Ishikawa (cell line): ENCODE results near the gene PIM2.
A peak's percentile ranks its signal among the peaks of the same experiment; 100 is the strongest.

Experiments
- CEBPB ChIP-seq: IDR thresholded peaks from 2 replicates; pipeline ENCODE4 v1.6.1; 2012
- CREB1 ChIP-seq: IDR thresholded peaks from 2 replicates; pipeline ENCODE4 v1.6.1; 2012; ENCODE audit warnings: low read depth
- EGR1 ChIP-seq: IDR thresholded peaks from 2 replicates; pipeline ENCODE4 v1.6.1; 2012
- EP300 ChIP-seq: IDR thresholded peaks from 2 replicates; pipeline ENCODE4 v1.6.1; 2012; ENCODE audit warnings: borderline replicate concordance
- FOXM1 ChIP-seq: IDR thresholded peaks from 2 replicates; pipeline ENCODE4 v1.6.1; 2012; ENCODE audit warnings: low read depth, borderline replicate concordance
- NFIC ChIP-seq: IDR thresholded peaks from 2 replicates; pipeline ENCODE4 v1.6.1; 2012
- RAD21 ChIP-seq: IDR thresholded peaks from 2 replicates; pipeline ENCODE4 v1.6.1; 2012; ENCODE audit warnings: low read depth
- TAF1 ChIP-seq: IDR thresholded peaks from 2 replicates; pipeline ENCODE4 v1.6.1; 2012; ENCODE audit warnings: low read depth, mild to moderate bottlenecking
- TCF12 ChIP-seq: IDR thresholded peaks from 2 replicates; pipeline ENCODE4 v1.6.1; 2012; ENCODE audit warnings: low read depth
- TEAD4 ChIP-seq: IDR thresholded peaks from 2 replicates; pipeline ENCODE4 v1.6.1; 2012
- USF1 ChIP-seq: IDR thresholded peaks from 2 replicates; pipeline ENCODE4 v1.6.1; 2012
- YY1 ChIP-seq: IDR thresholded peaks from 2 replicates; pipeline ENCODE4 v1.6.1; 2012; ENCODE audit warnings: low read depth
- ZBTB7A ChIP-seq: IDR thresholded peaks from 2 replicates; pipeline ENCODE4 v1.6.1; 2012; ENCODE audit warnings: low read depth
- TF ChIP-seq, protein P1 (sequence below): IDR thresholded peaks from 2 replicates; pipeline ENCODE4 v1.6.1; 2012; ENCODE audit warnings: low read depth, mild to moderate bottlenecking
- TF ChIP-seq, protein P2 (sequence below): IDR thresholded peaks from 2 replicates; pipeline ENCODE4 v1.6.1; 2012

PIM2 gene

DNA sequence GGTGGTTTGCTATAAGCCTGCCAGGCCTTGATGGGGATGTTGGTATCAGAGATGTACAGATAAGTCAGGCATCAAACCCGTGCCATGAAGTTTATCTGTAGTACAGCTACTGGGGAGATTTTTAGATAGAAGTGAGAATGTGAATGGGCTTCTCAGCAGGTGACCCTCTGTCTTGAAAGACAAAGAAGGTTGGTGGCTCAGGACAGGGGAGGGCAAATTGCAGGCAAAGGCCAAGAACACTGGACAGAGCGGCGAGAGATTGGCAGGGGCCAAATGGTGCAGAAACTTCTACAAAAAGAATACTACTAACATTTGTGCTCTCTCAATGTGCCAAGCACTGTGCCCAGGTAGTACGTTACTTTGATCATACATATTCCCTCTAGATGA, 1.9 kb upstream of the PIM2 start:
- no peak for TF ChIP-seq RAD21
- TF ChIP-seq FOXM1, result no peak
- TF ChIP-seq YY1, result no peak
- TF ChIP-seq TCF12, result no peak

GRCh38 chrX:48919947-48920717, 1.3 kb upstream of the PIM2 start:
- TF ChIP-seq, protein P1, sequence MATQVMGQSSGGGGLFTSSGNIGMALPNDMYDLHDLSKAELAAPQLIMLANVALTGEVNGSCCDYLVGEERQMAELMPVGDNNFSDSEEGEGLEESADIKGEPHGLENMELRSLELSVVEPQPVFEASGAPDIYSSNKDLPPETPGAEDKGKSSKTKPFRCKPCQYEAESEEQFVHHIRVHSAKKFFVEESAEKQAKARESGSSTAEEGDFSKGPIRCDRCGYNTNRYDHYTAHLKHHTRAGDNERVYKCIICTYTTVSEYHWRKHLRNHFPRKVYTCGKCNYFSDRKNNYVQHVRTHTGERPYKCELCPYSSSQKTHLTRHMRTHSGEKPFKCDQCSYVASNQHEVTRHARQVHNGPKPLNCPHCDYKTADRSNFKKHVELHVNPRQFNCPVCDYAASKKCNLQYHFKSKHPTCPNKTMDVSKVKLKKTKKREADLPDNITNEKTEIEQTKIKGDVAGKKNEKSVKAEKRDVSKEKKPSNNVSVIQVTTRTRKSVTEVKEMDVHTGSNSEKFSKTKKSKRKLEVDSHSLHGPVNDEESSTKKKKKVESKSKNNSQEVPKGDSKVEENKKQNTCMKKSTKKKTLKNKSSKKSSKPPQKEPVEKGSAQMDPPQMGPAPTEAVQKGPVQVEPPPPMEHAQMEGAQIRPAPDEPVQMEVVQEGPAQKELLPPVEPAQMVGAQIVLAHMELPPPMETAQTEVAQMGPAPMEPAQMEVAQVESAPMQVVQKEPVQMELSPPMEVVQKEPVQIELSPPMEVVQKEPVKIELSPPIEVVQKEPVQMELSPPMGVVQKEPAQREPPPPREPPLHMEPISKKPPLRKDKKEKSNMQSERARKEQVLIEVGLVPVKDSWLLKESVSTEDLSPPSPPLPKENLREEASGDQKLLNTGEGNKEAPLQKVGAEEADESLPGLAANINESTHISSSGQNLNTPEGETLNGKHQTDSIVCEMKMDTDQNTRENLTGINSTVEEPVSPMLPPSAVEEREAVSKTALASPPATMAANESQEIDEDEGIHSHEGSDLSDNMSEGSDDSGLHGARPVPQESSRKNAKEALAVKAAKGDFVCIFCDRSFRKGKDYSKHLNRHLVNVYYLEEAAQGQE, result no peak
- TF ChIP-seq CEBPB, result no peak
- TF ChIP-seq NFIC, result no peak
- TF ChIP-seq USF1, result no peak
- TF ChIP-seq TAF1, result no peak
- TF ChIP-seq EP300, result no peak
- no peak for TF ChIP-seq CREB1

- no peak for TF ChIP-seq EGR1
- TF ChIP-seq YY1, result no peak
- TF ChIP-seq, protein P2, sequence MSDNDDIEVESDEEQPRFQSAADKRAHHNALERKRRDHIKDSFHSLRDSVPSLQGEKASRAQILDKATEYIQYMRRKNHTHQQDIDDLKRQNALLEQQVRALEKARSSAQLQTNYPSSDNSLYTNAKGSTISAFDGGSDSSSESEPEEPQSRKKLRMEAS, result no peak
- no peak for TF ChIP-seq USF1
- TF ChIP-seq FOXM1, result no peak
- no peak for TF ChIP-seq ZBTB7A
- TF ChIP-seq NFIC, result no peak
- TF ChIP-seq, protein P1, result no peak
- TF ChIP-seq CREB1, result no peak
- no peak for TF ChIP-seq RAD21
- no peak for TF ChIP-seq EP300
- TF ChIP-seq TEAD4, result no peak
- TF ChIP-seq TCF12, result no peak
- TF ChIP-seq CEBPB, result no peak
Observed at GRCh38 chrX:48919360-48919841, 577 bp upstream of the PIM2 start.

DNA sequence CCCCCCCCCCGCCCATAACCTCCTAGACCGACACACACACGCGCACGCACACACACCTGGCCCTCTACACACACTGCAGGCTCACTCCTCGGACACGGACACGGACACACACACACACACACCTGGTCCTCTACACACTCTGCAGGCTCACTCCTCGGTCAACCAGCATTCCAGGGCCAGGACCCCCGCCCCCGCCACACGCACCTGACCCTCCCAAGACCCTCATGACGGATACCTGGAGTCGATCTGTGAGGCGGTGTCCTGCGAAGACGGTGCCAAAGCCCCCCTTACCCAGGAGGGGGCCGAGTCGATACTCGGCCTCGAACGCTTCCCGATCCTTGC, 552 bp downstream of the PIM2 start:
- TF ChIP-seq EGR1, result peak; percentile 27; the same call in 1 of the 2 replicates
- no peak for TF ChIP-seq RAD21

- TF ChIP-seq RAD21 (peak; percentile 50; the same call in 1 of the 2 replicates), CEBPB (no peak)
Observed at GRCh38 chrX:48917139-48918001, 1.5 kb downstream of the PIM2 start.

GRCh38 chrX:48914593-48915493, 4.0 kb downstream of the PIM2 start:
- TF ChIP-seq EGR1 (no peak), EP300 (no peak), ZBTB7A (no peak), CEBPB (no peak), YY1 (no peak), RAD21 (no peak), NFIC (no peak), CREB1 (no peak)
- TF ChIP-seq, protein P2, result no peak
